Testis (tissue), 2 donors: ENCODE results near the gene GABRB2.

Source experiments
- CTCF ChIP-seq, 3 experiments: fragments of 450-650 bp in 2 of 3; fragments of 200-600 bp in 1 of 3; sonication (generic) in 1 of 3; IDR thresholded peaks; one replicate each; pipeline ENCODE4 v1.5.1; 2016 to 2019; ENCODE audit warnings: antibody characterized with exemption in 3 of 3, mild to moderate bottlenecking in 2 of 3, moderate library complexity in 1 of 3
- POLR2A ChIP-seq: fragments of 450-650 bp; IDR thresholded peaks from one replicate; pipeline ENCODE4 v1.6.1; 2017; ENCODE audit warnings: antibody characterized with exemption, mild to moderate bottlenecking, moderate library complexity

DNA sequence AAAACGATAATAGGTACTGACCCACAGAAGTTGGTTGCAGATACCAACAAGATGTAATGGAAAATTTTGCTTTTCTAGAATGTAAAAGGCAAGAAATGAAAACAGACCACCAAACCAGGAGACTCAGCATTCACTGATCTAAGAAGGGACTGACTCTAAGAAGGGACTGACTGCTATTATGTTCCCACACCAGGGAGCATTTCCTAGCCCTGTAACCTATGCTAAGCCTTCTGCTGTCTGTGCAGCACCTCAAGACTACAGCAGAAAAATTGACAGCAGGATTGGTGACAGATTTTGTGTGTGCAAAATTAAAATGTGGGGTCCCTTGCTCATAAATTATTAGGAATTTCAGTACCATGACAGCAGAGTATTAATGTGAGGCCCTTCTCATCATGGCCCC, 154.8 kb downstream of the GABRB2 start:
- TF ChIP-seq POLR2A (no peak), CTCF (IDR thresholded peaks at IDR 0.05) (no peak)
